HG03460 (cell line): ENCODE data around the gene GRAMD1C.
A peak's percentile ranks its signal among the peaks of the same experiment; 100 is the strongest.

ENCODE experiments used
- ATAC-seq: cut with Tn5 transposase; IDR thresholded peaks from one replicate; pipeline ENCODE4 v1.9.1; 2021; ENCODE audit not compliant: unreplicated experiment

Gene GRAMD1C

DNA sequence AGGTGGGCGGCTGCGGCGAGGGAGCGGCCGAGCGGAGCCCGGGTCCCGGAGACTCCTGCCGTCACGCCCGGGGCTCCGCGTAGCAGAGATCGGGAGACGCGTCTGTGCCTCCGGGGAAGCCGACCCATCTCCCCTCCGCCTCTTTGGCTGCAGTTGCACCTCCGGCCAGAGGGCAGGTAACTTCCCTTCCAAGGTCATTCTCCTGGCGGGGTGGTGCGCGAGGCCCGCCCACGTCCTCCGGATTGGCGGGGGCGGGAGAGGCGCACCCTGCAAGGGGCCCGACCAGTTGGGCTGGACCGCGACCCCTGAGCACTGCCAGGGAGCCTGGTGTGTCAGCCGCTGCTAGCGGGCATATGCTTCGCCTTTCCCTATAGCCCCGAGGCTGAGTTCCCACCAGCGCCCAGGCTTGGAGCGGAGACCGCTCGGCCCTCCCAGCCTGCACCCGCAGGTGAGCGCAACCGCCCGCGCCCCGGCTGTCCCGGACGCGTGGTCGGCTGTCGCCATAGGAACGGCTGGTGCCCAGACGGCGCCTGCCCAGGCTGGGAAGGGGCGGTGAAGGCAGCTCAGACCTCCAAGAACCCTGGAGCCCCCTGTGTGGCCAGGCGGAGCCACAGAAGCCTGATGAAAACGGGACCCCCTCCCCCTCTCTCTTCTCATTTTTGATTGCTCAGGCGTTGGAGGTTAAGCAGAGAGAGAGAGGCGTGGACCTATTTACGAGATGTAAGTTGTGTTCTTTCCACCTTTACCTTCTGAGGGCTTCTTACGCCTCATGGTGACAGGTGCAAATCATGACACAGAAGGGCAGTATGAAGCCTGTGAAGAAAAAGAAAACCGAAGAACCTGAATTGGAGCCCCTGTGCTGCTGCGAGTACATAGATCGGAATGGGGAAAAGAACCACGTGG, 109.7 kb downstream of the GRAMD1C start:
- ATAC-seq: peak; percentile 43

DNA sequence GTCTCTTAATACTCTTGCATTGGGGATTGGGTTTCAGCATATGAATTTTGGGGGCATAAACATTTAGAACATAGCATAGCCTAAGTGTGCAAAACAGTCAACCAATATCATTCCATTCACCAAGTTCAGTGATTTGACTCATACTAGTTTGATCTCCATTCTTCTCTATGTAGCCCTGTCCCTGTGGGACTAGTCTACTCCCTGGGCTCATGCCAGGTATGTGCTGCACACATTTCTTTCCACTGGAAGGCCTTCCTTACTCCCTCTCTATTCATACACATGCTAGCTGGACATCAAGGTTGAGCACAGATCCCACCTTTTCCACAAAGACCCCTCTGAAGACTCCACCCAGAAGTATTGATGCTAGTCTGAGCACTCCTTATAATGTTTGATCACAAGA, 114.3 kb downstream of the GRAMD1C start:
- no peak for ATAC-seq

DNA sequence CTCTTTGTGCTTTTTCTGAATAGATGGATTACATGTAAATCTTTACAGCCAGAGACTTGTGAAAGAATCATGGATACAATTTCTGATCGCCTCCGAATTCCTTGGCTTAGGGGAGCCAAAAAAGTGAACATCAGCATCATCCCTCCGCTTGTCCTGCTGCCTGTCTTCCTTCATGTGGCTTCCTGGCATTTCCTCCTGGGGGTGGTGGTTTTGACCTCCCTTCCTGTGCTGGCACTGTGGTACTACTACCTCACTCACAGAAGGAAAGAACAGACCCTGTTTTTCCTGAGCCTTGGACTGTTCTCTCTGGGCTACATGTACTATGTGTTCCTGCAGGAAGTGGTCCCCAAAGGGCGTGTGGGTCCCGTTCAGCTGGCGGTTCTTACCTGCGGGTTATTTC, 115.1 kb downstream of the GRAMD1C start:
- no peak for ATAC-seq

DNA sequence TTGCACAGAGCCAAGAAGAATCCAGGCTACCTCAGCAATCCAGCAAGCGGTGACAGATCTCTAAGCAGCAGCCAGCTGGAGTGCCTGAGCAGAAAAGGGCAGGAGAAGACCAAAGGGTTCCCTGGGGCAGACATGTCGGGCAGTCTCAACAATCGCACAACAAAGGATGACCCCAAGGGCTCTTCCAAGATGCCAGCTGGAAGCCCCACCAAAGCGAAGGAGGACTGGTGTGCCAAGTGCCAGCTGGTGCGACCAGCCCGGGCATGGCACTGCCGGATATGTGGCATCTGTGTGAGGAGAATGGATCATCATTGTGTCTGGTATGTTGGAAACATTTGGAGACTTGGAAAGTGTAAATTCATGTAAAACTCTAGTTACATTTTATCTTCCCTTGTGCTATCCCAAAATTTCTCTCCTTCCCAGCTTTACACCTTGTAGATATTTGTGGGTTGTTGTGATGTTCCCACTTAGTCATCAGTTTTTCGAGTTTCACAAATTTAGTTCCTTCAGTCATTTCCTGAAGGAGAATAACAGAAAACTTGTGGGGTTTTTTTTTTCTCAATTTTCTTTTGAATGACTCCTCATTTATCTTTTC, 115.6 kb downstream of the GRAMD1C start:
- no peak for ATAC-seq

DNA sequence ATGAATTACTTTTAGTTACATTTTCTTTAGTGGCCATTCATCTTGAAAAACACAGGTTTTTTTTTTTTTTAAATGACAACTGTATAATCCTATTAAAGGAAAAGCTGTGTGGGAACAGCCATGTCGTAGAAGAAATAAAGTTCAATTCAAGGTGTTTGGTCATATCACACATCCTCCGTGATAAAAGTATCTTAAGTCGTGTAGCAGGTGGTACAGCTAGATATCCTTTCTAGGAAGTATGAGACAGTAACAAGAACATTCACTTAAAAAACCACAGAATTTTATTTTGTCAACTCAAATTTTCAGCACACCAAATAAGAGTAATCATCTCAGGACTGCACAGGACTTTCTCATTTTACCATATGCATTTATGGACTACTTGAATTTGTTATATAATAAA, 125.3 kb downstream of the GRAMD1C start:
- ATAC-seq: no peak

DNA sequence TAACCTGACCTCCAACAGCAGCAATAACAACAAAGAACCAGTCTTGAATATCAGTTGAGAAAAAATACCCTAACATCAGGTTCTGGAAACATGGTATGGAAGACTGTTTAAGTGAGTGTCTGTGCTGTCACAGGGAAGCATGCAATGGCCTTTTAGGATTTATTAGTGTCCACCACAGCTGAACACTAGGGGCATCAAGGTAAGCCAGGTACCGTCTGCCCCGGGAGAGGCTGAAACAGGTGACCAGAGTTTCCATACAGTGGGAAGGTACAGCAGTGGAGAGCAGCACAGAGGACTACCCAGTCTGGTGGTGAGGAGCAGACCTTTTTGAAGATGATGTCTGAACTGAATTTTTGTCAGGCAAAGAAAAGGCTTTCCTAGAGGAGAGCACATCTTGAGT, 127.6 kb downstream of the GRAMD1C start:
- no peak for ATAC-seq

DNA sequence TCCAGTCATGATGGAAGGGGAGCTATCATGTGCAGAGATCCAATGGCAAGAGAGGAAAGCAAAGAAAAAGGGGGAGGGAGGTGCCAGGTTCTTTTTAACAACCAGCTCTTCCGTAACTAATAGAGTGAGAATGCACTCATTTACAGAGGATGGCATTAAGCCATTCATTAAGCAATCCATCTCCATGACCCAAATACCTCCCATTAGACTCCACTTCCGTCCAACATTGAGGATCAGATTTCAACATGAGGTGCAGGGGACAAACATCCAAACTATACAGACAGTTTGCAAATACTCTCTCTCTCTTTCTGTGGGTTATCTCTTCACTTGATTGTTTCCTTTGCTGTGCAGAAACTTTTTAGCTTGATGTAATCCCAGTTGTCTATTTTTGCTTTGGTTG, 130.4 kb downstream of the GRAMD1C start:
- ATAC-seq: no peak

DNA sequence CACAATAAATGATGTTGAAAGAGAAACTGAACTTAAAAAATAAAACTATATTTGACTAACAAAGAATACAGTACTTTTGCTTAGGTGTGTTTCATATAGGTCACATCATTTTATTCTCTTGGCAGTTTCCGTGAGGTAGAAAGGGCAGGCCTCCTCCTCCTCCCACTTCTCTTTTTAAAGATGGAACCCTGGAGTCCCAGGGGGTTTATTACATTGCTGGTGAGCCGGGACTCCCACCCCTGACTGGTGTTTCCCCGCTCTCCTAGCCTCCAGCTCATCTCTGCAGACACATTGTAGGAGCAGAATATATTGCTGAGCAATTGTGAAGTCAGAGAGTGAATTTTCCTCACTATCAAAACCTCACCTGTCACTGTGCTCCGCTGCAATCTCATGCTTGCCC, 139.2 kb downstream of the GRAMD1C start:
- ATAC-seq: no peak

DNA sequence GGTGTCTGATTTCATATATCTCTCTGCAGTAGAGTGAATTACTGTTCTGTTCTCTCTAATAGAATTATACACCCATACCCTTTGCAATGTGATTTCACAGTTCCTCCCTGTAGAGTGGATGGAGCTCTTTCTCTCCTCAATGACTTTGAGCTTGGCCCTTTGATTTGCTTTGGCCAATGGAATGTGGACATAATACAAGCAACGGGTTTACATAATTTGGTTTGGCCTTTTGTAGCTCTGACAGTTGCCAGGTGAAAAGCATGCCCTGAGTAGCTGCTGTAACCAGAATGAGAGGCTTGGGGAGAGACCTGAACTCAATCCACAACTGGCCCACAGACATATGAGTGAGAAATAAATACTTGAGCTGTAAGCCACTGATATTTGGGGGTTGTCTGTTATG, 141.3 kb downstream of the GRAMD1C start:
- no peak for ATAC-seq

DNA sequence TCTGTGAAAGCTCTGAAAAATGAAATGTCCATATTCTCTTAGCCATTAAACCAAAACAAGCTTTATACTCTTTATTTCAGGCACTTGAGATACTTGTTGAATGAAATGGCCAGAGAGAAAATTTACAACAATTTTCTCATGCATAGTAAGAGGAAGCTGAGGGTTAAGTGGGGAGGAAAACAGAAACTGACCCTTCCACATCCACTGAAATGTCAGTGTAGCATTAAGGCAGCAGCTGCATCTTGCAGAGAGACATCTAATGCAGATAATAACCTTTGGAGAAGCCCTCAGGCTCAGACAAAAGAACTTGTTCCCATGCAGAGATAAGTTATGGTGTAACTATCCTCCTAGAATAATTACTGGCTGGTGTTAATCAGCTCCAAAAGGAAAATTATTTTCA, 143.2 kb downstream of the GRAMD1C start:
- no peak for ATAC-seq

DNA sequence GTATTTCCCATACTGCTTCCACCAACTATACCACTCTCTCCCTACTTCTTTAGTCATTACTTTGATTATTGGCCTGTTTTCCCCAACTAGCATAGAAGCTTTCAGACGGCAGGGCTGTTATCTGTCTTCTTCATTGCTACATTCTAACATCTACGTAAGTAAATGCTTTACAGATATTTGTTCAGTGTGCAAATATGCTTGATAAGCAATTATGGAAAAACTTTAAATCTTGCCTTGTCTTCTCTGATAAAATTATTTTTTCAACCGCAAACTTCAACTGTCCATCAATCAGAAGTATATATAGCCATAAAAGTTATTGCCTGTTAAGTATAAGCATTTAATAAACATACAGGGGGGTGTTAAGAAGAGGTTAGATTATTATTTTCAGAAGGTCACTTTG, 145.0 kb downstream of the GRAMD1C start:
- no peak for ATAC-seq

DNA sequence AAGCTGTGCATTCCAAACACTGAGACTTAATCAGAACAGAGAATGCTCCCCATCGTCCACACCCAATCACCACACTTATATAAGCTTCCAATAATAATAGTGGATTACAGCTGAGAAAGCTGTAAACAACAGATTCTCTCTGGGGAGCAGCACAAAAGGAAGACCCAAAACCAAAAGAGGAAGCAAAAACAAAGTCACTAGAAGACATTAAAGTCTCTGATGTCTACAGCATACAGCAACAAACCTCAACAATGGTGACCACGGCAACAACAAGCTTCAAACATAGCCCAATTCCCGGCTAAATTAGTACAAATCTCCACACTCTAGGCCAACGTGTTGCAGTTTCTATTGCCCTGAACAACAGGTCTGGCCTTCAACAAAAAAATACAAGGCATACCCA, 147.0 kb downstream of the GRAMD1C start:
- ATAC-seq: no peak
